ENCODE measurements around the gene EPHB4.

- TF ChIP-seq EP300 (IDR thresholded peaks at IDR 0.05; ENCODE audit: borderline replicate concordance in 1 of 2, control insufficient read depth in 1 of 2, low read depth in 2 of 2, low read length in 2 of 2) (no peak), BCL3 (IDR thresholded peaks at IDR 0.05; ENCODE audit: borderline replicate concordance, insufficient read depth, low read depth, low read length, poor library complexity, severe bottlenecking) (no peak), SMAD5 (IDR thresholded peaks at IDR 0.05; ENCODE audit: low read depth) (no peak)
These were observed 48.0 kb upstream of the EPHB4 start for GRCh38 chr7:100875356-100875751.
